Measurements from ENCODE around the gene SMARCB1. TPM values are rescaled to one million over a fixed set of nuclear protein-coding genes. Genes with fewer than 3 reads are reported as not detected.

The SMARCB1 gene
- total RNA-seq, 4 donors from 2014 or later, result 37.8 to 61.0 (median 47.7) TPM

- TF ChIP-seq, protein P1, sequence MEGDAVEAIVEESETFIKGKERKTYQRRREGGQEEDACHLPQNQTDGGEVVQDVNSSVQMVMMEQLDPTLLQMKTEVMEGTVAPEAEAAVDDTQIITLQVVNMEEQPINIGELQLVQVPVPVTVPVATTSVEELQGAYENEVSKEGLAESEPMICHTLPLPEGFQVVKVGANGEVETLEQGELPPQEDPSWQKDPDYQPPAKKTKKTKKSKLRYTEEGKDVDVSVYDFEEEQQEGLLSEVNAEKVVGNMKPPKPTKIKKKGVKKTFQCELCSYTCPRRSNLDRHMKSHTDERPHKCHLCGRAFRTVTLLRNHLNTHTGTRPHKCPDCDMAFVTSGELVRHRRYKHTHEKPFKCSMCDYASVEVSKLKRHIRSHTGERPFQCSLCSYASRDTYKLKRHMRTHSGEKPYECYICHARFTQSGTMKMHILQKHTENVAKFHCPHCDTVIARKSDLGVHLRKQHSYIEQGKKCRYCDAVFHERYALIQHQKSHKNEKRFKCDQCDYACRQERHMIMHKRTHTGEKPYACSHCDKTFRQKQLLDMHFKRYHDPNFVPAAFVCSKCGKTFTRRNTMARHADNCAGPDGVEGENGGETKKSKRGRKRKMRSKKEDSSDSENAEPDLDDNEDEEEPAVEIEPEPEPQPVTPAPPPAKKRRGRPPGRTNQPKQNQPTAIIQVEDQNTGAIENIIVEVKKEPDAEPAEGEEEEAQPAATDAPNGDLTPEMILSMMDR (IDR thresholded peaks at IDR 0.05), result no peak
- no peak for TF ChIP-seq POLR2A (IDR thresholded peaks at IDR 0.05)
- H3K36me3 ChIP-seq, result no peaks in the 10 kb centered on the region
These were observed 32.4 kb upstream of the SMARCB1 start, which contains the start of gene VPREB3 for GRCh38 chr22:23754220-23754919. TSS of gene VPREB3 (minus strand) at chr22:23754425. CDS start at chr22:23754363, 62 bp downstream.

GRCh38 chr22:23754980-23755636, 31.7 kb upstream of the SMARCB1 start:
- H3K36me3 ChIP-seq, result no peaks in the 10 kb centered on the region
- H3K4me3 ChIP-seq, result no peak overlapping the region
- no peaks in the 10 kb centered on the region for H3K9me3 ChIP-seq
- no peak for DNase-seq
- H3K4me1 ChIP-seq, result peaks cover 0 to 26% (median 3%) of the 10 kb centered on the region in 3 donors
- TF ChIP-seq, protein P1 (IDR thresholded peaks at IDR 0.05), result no peak
- no peak for TF ChIP-seq POLR2A (IDR thresholded peaks at IDR 0.05)
- H3K27me3 ChIP-seq, result no peaks in the 10 kb centered on the region
- 49 to 69% methylated on average over 6 of the region's 6 CpGs for WGBS, 2 donors
- intact Hi-C loops (cut with DNase I), result no loop called here
- H3K27ac ChIP-seq, result no peak overlapping the region

More at GRCh38 chr22:23754220-23754919, 32.4 kb upstream of the SMARCB1 start, which contains the start of gene VPREB3:
- WGBS, 2 donors, result 88 to 89% methylated on average over 10 to 11 of the region's 14 CpGs
- Histone ChIP-seq H3K4me3 (no peak within 1 kb of the TSS), H3K9me3 (no peaks in the 10 kb centered on the region), H3K27me3 (no peaks in the 10 kb centered on the region), H3K27ac (no peak within 1 kb of the TSS), H3K4me1 (peaks cover 0 to 33% (median 7%) of the 10 kb centered on the region in 3 donors)
- intact Hi-C loops (cut with DNase I), result no loop called here
- DNase-seq, result no peak

GRCh38 chr22:23755711-23756110, 31.1 kb upstream of the SMARCB1 start:
- TF ChIP-seq, protein P1 (IDR thresholded peaks at IDR 0.05), result no peak
- TF ChIP-seq POLR2A (IDR thresholded peaks at IDR 0.05), result no peak
- no peak overlapping the region for H3K27ac ChIP-seq
- no peak overlapping the region for H3K4me3 ChIP-seq
- no peaks in the 10 kb centered on the region for H3K27me3 ChIP-seq
- no peaks in the 10 kb centered on the region for H3K36me3 ChIP-seq
- DNase-seq, result no peak
- H3K9me3 ChIP-seq, result no peaks in the 10 kb centered on the region
- intact Hi-C loops (cut with DNase I), result no loop called here
- WGBS, 2 donors, result 77 to 83% methylated on average over 7 to 8 of the region's 8 CpGs
- peaks cover 0 to 20% (median 0%) of the 10 kb centered on the region in 3 donors for H3K4me1 ChIP-seq

- Histone ChIP-seq H3K27ac (no peak overlapping the region), H3K4me3 (no peak overlapping the region), H3K4me1 (peaks cover 0 to 13% (median 0%) of the 10 kb centered on the region in 3 donors), H3K36me3 (no peaks in the 10 kb centered on the region), H3K9me3 (no peaks in the 10 kb centered on the region), H3K27me3 (no peaks in the 10 kb centered on the region)
- WGBS, 2 donors, result 56 to 65% methylated on average over 4 of the region's 4 CpGs
- TF ChIP-seq, protein P1 (IDR thresholded peaks at IDR 0.05), result no peak
- TF ChIP-seq POLR2A (IDR thresholded peaks at IDR 0.05), result no peak
- intact Hi-C loops (cut with DNase I), result no loop called here
- DNase-seq, result no peak
These were observed 29.9 kb upstream of the SMARCB1 start for GRCh38 chr22:23756891-23757290.

- H3K4me3 ChIP-seq, result no peak overlapping the region
- H3K36me3 ChIP-seq, result peaks cover 0 to 14% (median 0%) of the 10 kb centered on the region in 3 donors
- 80 to 100% methylated on average over 1 to 2 of the region's 4 CpGs for WGBS, 2 donors
- intact Hi-C loops (cut with DNase I), result no loop called here
- no peak overlapping the region for H3K27ac ChIP-seq
- H3K4me1 ChIP-seq, result peaks cover 0 to 31% (median 3%) of the 10 kb centered on the region in 3 donors
- no peak for TF ChIP-seq POLR2A (IDR thresholded peaks at IDR 0.05)
- TF ChIP-seq, protein P1 (IDR thresholded peaks at IDR 0.05), result no peak
- no peaks in the 10 kb centered on the region for H3K9me3 ChIP-seq
- no peaks in the 10 kb centered on the region for H3K27me3 ChIP-seq
- DNase-seq, result no peak
These were observed 27.2 kb upstream of the SMARCB1 start for GRCh38 chr22:23759566-23759965.
